GM06990 (cell line): Measurements from ENCODE around the gene MARCHF2.

Experiments used
- DNase-seq: peaks from one replicate; pipeline ENCODE4 v3.0.0-alpha.2; 2011; ENCODE audit not compliant: insufficient read length; ENCODE audit errors: extremely low read depth
- H3K27me3 ChIP-seq: replicated peaks from 2 replicates; pipeline ENCODE4 v1.6.0; 2011; ENCODE audit warnings: low read length; ENCODE audit not compliant: control insufficient read depth, insufficient read depth
- H3K36me3 ChIP-seq: 2 replicates; pipeline ENCODE4 v1.5.1; 2011; ENCODE audit warnings: low read length; ENCODE audit not compliant: control insufficient read depth, insufficient read depth
- H3K4me3 ChIP-seq: replicated peaks from 2 replicates; pipeline ENCODE4 v1.5.1; 2011; ENCODE audit warnings: low read depth, mild to moderate bottlenecking, control low read depth, low read length
- CTCF ChIP-seq: IDR thresholded peaks from 2 replicates; pipeline ENCODE4 v1.5.1; 2011; ENCODE audit warnings: low read length, control low read depth, mild to moderate bottlenecking, inconsistent platforms; ENCODE audit not compliant: insufficient read depth, poor library complexity, severe bottlenecking

MARCHF2 gene

GRCh38 chr19:8468124-8468523 lies 55.0 kb downstream of the MARCHF2 start:
- DNase-seq, result no peak
- TF ChIP-seq CTCF, result no peak
- Histone ChIP-seq H3K36me3 (peaks cover 36% of the 10 kb centered on the region), H3K27me3 (no peaks in the 10 kb centered on the region), H3K4me3 (no peak overlapping the region)

DNA sequence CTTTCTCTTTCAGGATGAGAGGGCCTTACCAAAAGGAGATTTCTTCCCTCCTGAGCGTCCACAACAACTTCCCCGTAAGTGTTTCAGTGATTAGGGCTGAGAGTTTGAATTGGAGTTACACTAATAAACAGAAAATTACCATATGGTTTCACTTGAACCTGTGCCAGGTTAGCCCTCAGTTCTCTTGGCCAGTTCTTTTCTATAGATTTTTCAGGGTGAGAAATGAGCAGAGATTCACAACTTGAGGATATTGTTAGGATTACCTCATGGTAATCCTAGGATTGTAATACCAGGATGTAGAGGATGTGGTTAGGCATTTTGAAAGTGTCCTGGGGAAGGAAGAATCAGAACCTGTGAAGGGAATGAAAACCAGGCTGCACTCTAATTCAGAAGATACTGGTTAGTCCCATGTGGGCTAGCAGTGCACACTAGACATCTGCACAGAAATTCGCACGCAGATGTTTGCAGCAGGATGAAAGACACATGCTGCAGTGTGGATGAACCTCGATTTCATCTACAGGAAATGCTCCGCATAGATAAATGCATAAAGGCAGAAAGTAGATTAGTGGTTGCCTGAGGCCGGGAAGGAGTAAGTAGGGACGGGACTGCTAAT lies 55.8 kb downstream of the MARCHF2 start:
- Histone ChIP-seq H3K27me3 (no peaks in the 10 kb centered on the region), H3K4me3 (no peak overlapping the region), H3K36me3 (peaks cover 32% of the 10 kb centered on the region)
- DNase-seq, result no peak
- no peak for TF ChIP-seq CTCF

DNA sequence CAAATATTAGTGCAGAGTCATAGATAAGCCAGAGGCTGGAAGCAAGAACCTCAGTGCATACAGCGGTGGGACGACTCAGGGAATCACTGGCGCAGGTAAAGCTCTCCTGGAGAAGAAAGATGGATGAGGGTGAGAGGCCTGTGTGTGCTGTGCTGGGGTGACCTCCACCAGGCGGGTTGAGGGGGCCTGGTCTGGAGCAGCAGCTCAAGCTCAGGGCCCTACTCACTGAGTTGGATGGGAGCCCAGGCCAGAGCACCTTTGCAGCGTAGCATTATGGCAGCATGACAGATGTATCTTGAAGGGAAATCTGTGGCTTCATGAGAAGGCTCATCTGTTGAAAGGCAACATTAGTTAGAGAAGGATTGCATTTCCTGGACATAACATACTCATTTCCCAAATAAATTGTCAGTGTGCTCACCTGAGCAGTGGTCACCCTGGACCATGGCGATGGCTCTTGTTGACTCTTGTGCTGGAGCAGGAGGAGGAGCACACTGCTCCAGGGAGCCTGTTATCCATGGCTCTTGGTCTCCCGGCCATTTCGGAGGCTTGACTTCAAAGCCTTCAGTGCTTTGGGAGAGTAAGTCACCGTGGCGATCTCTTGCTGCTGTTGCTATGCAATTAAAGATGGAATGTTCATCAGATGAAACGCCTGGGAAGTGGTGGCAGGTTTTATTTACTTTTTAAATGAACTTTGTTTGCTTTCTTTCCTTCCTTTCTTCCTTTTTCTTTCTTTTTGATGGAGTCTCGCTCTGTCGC lies 56.7 kb downstream of the MARCHF2 start:
- DNase-seq, result no peak
- Histone ChIP-seq H3K4me3 (no peak overlapping the region), H3K27me3 (no peaks in the 10 kb centered on the region), H3K36me3 (peaks cover 29% of the 10 kb centered on the region)
- no peak for TF ChIP-seq CTCF

DNA sequence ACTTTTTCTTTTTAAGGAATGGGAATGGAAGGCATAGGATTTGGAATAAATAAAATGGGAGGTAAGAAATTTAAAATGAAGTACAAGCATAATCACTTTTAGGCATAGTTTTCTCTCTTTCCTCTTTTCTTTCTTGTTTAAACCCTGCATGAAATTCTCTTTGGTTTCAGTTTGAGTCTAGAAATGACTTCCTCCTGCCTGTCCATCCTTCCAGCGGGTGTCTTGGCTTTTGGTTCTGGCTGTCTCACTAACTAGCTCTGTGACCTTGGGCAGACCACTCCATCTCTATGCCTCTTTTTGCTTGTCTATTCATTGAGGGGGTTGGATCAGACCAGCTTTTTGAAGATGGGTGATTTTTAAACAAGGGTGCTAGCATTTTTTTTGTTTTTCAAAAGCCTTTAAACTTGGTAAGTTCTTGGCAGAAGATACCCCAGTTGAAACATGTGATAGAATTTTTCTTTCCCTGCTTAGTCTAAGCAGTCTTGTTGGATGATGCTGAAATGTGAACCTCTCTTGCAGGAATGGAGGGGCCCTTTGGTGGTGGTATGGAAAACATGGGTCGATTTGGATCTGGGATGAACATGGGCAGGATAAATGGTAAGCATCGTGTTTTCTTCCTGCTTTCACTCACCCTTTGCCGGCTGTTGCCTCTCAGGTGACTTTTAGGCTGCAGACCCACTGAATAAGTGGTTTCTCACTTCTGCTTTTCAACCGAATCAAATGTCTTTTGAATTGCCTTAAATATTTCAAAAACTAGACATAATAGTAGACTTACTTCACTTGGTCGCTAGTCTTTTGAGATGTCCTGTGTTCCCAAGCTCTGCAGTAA lies 60.8 kb downstream of the MARCHF2 start:
- DNase-seq, result no peak
- Histone ChIP-seq H3K36me3 (peaks cover 46% of the 10 kb centered on the region), H3K27me3 (no peaks in the 10 kb centered on the region), H3K4me3 (no peak overlapping the region)
- no peak for TF ChIP-seq CTCF

- DNase-seq, result no peak
- no peaks in the 10 kb centered on the region for H3K27me3 ChIP-seq
- TF ChIP-seq CTCF, result no peak
- H3K36me3 ChIP-seq, result peaks cover 43% of the 10 kb centered on the region
- no peak overlapping the region for H3K4me3 ChIP-seq
Measured at GRCh38 chr19:8475005-8475404, 61.9 kb downstream of the MARCHF2 start.
